Measurements from ENCODE around the gene TOR3A.
"Not testable (repeated sequence)": the region's sequence is repeated elsewhere in the genome, so short reads cannot be mapped to it uniquely, and the experiment has no call there.

TOR3A gene

GRCh38 chr1:179128520-179128919 is 46.6 kb downstream of the TOR3A start:
- Histone ChIP-seq H3K36me3 (ENCODE audit: control insufficient read depth, insufficient read depth, low read length) (no peaks in the 10 kb centered on the region), H3K4me3 (ENCODE audit: low read length) (no peak overlapping the region), H3K4me1 (ENCODE audit: control insufficient read depth, insufficient read depth, low read length) (no peaks in the 10 kb centered on the region), H3K27me3 (ENCODE audit: control insufficient read depth, insufficient read depth, low read length) (no peaks in the 10 kb centered on the region), H3K9me3 (ENCODE audit: control insufficient read depth, insufficient read depth, low read length) (no peaks in the 10 kb centered on the region), H3K27ac (ENCODE audit: low read length) (no peak overlapping the region)
- DNase-seq (ENCODE audit: low read depth, low spot score) = no peak
- no CpG with 5 or more reads among the region's 4 CpGs for WGBS (ENCODE audit: insufficient coverage, insufficient read length)

GRCh38 chr1:179129702-179130473 is 48.0 kb downstream of the TOR3A start:
- DNase-seq (ENCODE audit: low read depth, low spot score) = no peak
- WGBS (ENCODE audit: insufficient coverage, insufficient read length) = no CpG with 5 or more reads among the region's 10 CpGs
- H3K4me3 ChIP-seq (ENCODE audit: low read length) = no peak overlapping the region
- no peaks in the 10 kb centered on the region for H3K9me3 ChIP-seq (ENCODE audit: control insufficient read depth, insufficient read depth, low read length)
- no peaks in the 10 kb centered on the region for H3K27me3 ChIP-seq (ENCODE audit: control insufficient read depth, insufficient read depth, low read length)
- H3K36me3 ChIP-seq (ENCODE audit: control insufficient read depth, insufficient read depth, low read length) = no peaks in the 10 kb centered on the region
- no peak overlapping the region for H3K27ac ChIP-seq (ENCODE audit: low read length)
- H3K4me1 ChIP-seq (ENCODE audit: control insufficient read depth, insufficient read depth, low read length) = no peaks in the 10 kb centered on the region

DNA sequence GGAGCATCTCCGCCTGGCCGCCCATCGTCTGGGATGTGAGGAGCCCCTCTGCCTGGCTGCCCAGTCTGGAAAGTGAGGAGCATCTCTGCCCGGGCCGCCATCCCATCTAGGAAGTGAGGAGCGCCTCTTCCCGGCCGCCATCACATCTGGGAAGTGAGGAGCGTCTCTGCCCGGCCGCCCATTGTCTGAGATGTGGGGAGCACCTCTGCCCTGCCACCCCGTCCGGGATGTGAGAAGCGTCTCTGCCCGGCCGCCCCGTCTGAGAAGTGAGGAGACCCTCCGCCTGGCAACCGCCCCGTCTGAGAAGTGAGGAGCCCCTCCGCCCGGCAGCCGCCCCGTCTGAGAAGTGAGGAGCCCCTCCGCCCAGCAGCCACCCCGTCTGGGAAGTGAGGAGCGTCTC is 53.3 kb downstream of the TOR3A start:
- not testable (repeated sequence) for DNase-seq (ENCODE audit: low read depth, low spot score); H3K4me3 ChIP-seq (ENCODE audit: low read length); H3K9me3 ChIP-seq (ENCODE audit: control insufficient read depth, insufficient read depth, low read length); H3K27ac ChIP-seq (ENCODE audit: low read length); H3K36me3 ChIP-seq (ENCODE audit: control insufficient read depth, insufficient read depth, low read length); H3K27me3 ChIP-seq (ENCODE audit: control insufficient read depth, insufficient read depth, low read length); H3K4me1 ChIP-seq (ENCODE audit: control insufficient read depth, insufficient read depth, low read length)
- WGBS (ENCODE audit: insufficient coverage, insufficient read length) = no CpG with 5 or more reads among the region's 27 CpGs

DNA sequence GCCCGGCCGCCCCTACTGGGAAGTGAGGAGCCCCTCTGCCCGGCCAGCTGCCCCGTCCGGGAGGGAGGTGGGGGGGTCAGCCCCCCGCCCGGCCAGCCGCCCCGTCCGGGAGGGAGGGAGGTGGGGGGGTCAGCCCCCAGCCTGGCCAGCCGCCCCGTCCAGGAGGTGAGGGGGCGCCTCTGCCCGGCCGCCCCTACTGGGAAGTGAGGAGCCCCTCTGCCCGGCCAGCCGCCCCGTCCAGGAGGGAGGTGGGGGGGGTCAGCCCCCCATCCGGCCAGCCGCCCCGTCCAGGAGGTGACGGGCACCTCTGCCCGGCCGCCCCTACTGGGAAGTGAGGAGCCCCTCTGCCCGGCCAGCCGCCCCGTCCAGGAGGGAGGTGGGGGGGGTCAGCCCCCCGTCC is 53.8 kb downstream of the TOR3A start:
- not testable (repeated sequence) for H3K9me3 ChIP-seq (ENCODE audit: control insufficient read depth, insufficient read depth, low read length); H3K4me3 ChIP-seq (ENCODE audit: low read length); H3K27ac ChIP-seq (ENCODE audit: low read length); H3K4me1 ChIP-seq (ENCODE audit: control insufficient read depth, insufficient read depth, low read length); DNase-seq (ENCODE audit: low read depth, low spot score); H3K36me3 ChIP-seq (ENCODE audit: control insufficient read depth, insufficient read depth, low read length); H3K27me3 ChIP-seq (ENCODE audit: control insufficient read depth, insufficient read depth, low read length)
- no CpG with 5 or more reads among the region's 28 CpGs for WGBS (ENCODE audit: insufficient coverage, insufficient read length)

DNA sequence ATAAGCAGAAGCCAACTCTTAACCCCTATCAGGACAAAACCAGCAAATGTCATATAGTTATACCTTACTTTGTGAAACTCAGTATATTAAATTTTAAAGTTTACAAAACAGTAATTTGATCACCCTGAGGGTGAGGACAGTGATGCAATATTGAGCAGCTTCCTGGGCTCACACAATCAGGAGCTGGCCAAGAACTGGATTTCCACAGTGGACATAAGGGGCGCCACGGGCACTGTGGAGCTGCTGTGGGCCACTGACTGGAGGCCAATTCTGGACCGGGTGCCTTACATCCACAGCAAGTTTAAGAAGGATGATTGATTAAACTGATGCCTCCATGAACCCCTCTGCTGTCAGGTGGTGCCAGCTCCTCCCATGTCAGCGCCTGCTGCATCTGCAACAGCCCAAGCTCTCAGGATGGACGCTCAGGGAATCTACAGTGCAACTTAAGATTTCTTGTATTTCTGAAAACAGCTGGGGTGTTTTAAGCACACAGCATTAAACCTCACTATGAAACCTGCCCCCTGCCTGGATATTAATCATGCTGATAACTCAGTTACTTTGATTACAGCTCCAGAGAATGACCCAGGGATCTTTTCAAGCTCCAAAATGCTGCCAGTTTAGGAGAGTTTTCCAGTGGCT is 55.9 kb downstream of the TOR3A start:
- Histone ChIP-seq H3K9me3 (ENCODE audit: control insufficient read depth, insufficient read depth, low read length) (no peaks in the 10 kb centered on the region), H3K27ac (ENCODE audit: low read length) (no peak overlapping the region), H3K4me3 (ENCODE audit: low read length) (no peak overlapping the region), H3K27me3 (ENCODE audit: control insufficient read depth, insufficient read depth, low read length) (no peaks in the 10 kb centered on the region), H3K4me1 (ENCODE audit: control insufficient read depth, insufficient read depth, low read length) (no peaks in the 10 kb centered on the region), H3K36me3 (ENCODE audit: control insufficient read depth, insufficient read depth, low read length) (no peaks in the 10 kb centered on the region)
- no CpG with 5 or more reads among the region's 5 CpGs for WGBS (ENCODE audit: insufficient coverage, insufficient read length)
- no peak for DNase-seq (ENCODE audit: low read depth, low spot score)

DNA sequence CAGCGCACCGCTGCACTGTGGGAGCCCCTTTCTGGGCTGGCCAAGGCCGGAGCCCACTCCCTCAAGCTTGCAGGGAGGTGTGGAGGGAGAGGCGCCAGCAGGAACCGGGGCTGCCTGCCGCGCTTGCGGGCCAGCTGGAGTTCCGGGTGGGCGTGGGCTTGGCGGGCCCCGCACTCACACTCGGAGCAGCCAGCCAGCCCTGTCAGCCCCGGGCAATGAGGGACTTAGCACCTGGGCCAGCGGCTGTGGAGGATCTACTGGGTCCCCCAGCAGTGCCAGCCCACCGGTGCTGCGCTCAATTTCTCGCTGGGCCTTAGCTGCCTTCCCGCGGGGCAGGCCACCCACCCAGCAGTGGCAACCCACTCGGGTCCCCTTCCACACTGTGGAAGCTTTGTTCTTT is 56.9 kb downstream of the TOR3A start:
- not testable (repeated sequence) for H3K27me3 ChIP-seq (ENCODE audit: control insufficient read depth, insufficient read depth, low read length); H3K4me3 ChIP-seq (ENCODE audit: low read length); H3K9me3 ChIP-seq (ENCODE audit: control insufficient read depth, insufficient read depth, low read length); DNase-seq (ENCODE audit: low read depth, low spot score); H3K36me3 ChIP-seq (ENCODE audit: control insufficient read depth, insufficient read depth, low read length); H3K4me1 ChIP-seq (ENCODE audit: control insufficient read depth, insufficient read depth, low read length); H3K27ac ChIP-seq (ENCODE audit: low read length)
- WGBS (ENCODE audit: insufficient coverage, insufficient read length) = no CpG with 5 or more reads among the region's 21 CpGs

DNA sequence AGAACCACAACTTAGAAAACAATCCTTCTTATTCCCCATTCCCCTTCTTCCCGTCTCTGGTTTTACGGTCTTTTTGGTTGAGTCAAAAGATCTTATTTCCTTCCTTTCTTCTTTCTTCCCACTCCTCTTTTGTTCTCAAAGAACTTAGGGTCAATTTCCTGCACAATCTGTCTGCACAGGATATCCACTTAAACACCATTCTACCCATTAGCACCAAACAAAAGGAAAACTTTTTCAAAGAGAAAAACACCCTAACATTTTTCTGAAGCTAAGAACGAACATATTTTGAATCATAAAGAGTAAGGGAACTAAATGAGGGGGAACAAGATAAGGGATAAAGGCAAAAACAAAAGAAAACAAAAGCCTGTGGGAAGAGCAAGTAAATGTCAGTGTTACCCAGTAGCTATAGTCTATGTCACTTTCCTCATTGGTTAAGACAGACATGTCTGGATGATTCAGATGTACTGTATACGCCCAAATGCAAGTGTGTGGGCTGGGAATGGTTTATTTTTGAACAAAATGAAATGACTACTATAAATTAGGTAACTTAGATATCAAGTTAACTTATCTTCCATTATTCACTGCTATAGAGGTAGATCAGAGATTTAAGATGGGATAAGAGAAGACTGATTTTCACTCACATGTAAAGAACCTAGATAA is 59.9 kb downstream of the TOR3A start:
- Histone ChIP-seq H3K27ac (ENCODE audit: low read length) (no peak overlapping the region), H3K9me3 (ENCODE audit: control insufficient read depth, insufficient read depth, low read length) (no peaks in the 10 kb centered on the region), H3K4me1 (ENCODE audit: control insufficient read depth, insufficient read depth, low read length) (no peaks in the 10 kb centered on the region), H3K4me3 (ENCODE audit: low read length) (no peak overlapping the region), H3K27me3 (ENCODE audit: control insufficient read depth, insufficient read depth, low read length) (no peaks in the 10 kb centered on the region), H3K36me3 (ENCODE audit: control insufficient read depth, insufficient read depth, low read length) (no peaks in the 10 kb centered on the region)
- WGBS (ENCODE audit: insufficient coverage, insufficient read length) = no CpG with 5 or more reads among the region's 4 CpGs
- no peak for DNase-seq (ENCODE audit: low read depth, low spot score)

GRCh38 chr1:179142889-179143299 is 61.0 kb downstream of the TOR3A start:
- Histone ChIP-seq H3K4me3 (ENCODE audit: low read length) (no peak overlapping the region), H3K4me1 (ENCODE audit: control insufficient read depth, insufficient read depth, low read length) (no peaks in the 10 kb centered on the region), H3K27ac (ENCODE audit: low read length) (no peak overlapping the region), H3K27me3 (ENCODE audit: control insufficient read depth, insufficient read depth, low read length) (no peaks in the 10 kb centered on the region), H3K36me3 (ENCODE audit: control insufficient read depth, insufficient read depth, low read length) (no peaks in the 10 kb centered on the region), H3K9me3 (ENCODE audit: control insufficient read depth, insufficient read depth, low read length) (no peaks in the 10 kb centered on the region)
- no peak for DNase-seq (ENCODE audit: low read depth, low spot score)
- WGBS (ENCODE audit: insufficient coverage, insufficient read length) = no CpG with 5 or more reads among the region's 2 CpGs

- no peaks in the 10 kb centered on the region for H3K27me3 ChIP-seq (ENCODE audit: control insufficient read depth, insufficient read depth, low read length)
- H3K4me1 ChIP-seq (ENCODE audit: control insufficient read depth, insufficient read depth, low read length) = no peaks in the 10 kb centered on the region
- no peak overlapping the region for H3K4me3 ChIP-seq (ENCODE audit: low read length)
- no peak overlapping the region for H3K27ac ChIP-seq (ENCODE audit: low read length)
- H3K9me3 ChIP-seq (ENCODE audit: control insufficient read depth, insufficient read depth, low read length) = no peaks in the 10 kb centered on the region
- H3K36me3 ChIP-seq (ENCODE audit: control insufficient read depth, insufficient read depth, low read length) = no peaks in the 10 kb centered on the region
- no peak for DNase-seq (ENCODE audit: low read depth, low spot score)
- no CpG with 5 or more reads among the region's 3 CpGs for WGBS (ENCODE audit: insufficient coverage, insufficient read length)
Observed at GRCh38 chr1:179143322-179143721, 61.5 kb downstream of the TOR3A start.

- DNase-seq (ENCODE audit: low read depth, low spot score) = no peak
- Histone ChIP-seq H3K4me1 (ENCODE audit: control insufficient read depth, insufficient read depth, low read length) (no peaks in the 10 kb centered on the region), H3K27ac (ENCODE audit: low read length) (no peak overlapping the region), H3K9me3 (ENCODE audit: control insufficient read depth, insufficient read depth, low read length) (no peaks in the 10 kb centered on the region), H3K27me3 (ENCODE audit: control insufficient read depth, insufficient read depth, low read length) (no peaks in the 10 kb centered on the region), H3K36me3 (ENCODE audit: control insufficient read depth, insufficient read depth, low read length) (no peaks in the 10 kb centered on the region), H3K4me3 (ENCODE audit: low read length) (no peak overlapping the region)
- WGBS (ENCODE audit: insufficient coverage, insufficient read length) = no CpG with 5 or more reads among the region's 1 CpG
Observed at GRCh38 chr1:179144626-179145025, 62.8 kb downstream of the TOR3A start.
